ENCODE measurements around the gene FGF12.

GRCh38 chr3:192273001-192273696, 454.2 kb downstream of the FGF12 start:
- TF ChIP-seq EZH2phosphoT487 (IDR thresholded peaks at IDR 0.05; ENCODE audit: insufficient read depth, low read depth) = no peak
- no peak for TF ChIP-seq EZH2 (IDR thresholded peaks at IDR 0.05; ENCODE audit: insufficient read depth, poor library complexity, severe bottlenecking)
